ENCODE data around the gene PDIA4. TPM values are rescaled to one million over a fixed set of nuclear protein-coding genes. Genes with fewer than 3 reads are reported as not detected.
A peak's percentile ranks its signal among the peaks of the same experiment; 100 is the strongest.

PDIA4 gene
- total and polyA plus RNA-seq, 11 donors: 8.4 to 84.4 (median 33.1) TPM

GRCh38 chr7:148963583-148964482, 64.5 kb downstream of the PDIA4 start:
- no peak for TF ChIP-seq POLR2A (IDR thresholded peaks at IDR 0.05)
- TF ChIP-seq CTCF (IDR thresholded peaks at IDR 0.05): no peak
- Histone ChIP-seq H3K4me1 (peaks cover 0 to 25% (median 8%) of the 10 kb centered on the region in 12 donors), H3K4me3 (peak overlapping the region in 11 of 12 donors; percentile 34 to 79 (median 62)), H3K27ac (peak overlapping the region in 11 of 12 donors; percentile 23 to 87 (median 72)), H3K9me3 (no peaks in the 10 kb centered on the region), H3K36me3 (no peaks in the 10 kb centered on the region), H3K27me3 (no peaks in the 10 kb centered on the region)
- DNase-seq: peak in 1 of 5 donors; percentile 25
- 27 to 35% (median 31%) methylated on average over 20 of the region's 20 CpGs for WGBS, 4 donors
- intact Hi-C loops (cut with DNase I): loop anchor here (1.0 to 10.0 kb wide), 17 partner anchors 23 to 701 kb away; partner anchors contain the start of genes EZH2 (in 6 of the 10) and CUL1 (in 4 of the 10)
- ATAC-seq: peak in 2 of 4 donors; percentile 2 to 14

DNA sequence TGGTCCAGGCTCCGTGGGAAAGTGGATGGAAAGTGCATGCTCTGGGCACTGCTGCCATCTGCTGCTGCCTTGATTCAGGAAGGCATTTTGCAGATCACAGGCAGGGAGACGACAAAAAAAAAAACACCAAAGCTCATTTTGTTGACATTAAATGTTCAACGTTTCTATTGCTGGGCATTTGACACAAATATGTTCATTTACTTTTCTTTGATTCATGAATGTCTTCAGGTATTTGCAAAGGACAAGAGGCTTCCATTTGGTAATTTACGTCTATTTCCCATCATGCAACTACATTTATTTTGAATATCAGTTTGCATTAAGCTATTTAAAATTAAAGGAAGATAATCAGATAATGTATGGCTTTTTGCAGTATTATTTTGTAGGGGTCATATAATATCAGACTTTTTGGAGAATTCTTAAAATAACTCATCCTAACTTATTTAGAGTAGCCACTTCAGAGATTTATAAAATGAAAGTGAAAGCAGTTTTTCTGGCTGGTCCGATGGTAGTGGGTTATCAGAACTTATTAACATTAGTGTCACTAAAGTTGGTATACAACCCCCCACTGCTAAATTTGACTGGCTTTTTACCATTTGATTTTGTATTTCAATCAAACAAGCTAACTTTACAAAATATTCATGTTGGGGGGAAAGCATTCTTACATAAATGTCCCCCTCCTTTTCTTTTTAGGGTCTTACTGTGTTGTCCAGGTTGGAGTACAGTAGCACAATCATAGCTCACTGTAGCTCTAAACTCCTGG, 65.3 kb downstream of the PDIA4 start:
- H3K4me3 ChIP-seq: peak overlapping the region; percentile 34 to 79 (median 61)
- H3K4me1 ChIP-seq: peaks cover 0 to 25% (median 8%) of the 10 kb centered on the region in 12 donors
- TF ChIP-seq POLR2A (IDR thresholded peaks at IDR 0.05): no peak
- TF ChIP-seq CTCF (IDR thresholded peaks at IDR 0.05): peak; percentile 39 to 94 (median 76)
- H3K27me3 ChIP-seq: no peaks in the 10 kb centered on the region
- peak overlapping the region; percentile 5 to 87 (median 71) for H3K27ac ChIP-seq
- DNase-seq: peak in 4 of 5 donors; percentile 68 to 76 (median 72)
- WGBS, 4 donors: 0% methylated on average over 5 of the region's 5 CpGs
- peak; percentile 81 to 85 (median 84) for ATAC-seq
- intact Hi-C loops (cut with DNase I): loop anchor here (1.0 to 10.0 kb wide), 19 partner anchors 21 to 700 kb away; partner anchors contain the start of genes EZH2 (in 6 of the 10) and CUL1 (in 4 of the 10)
- no peaks in the 10 kb centered on the region for H3K9me3 ChIP-seq
- H3K36me3 ChIP-seq: no peaks in the 10 kb centered on the region

GRCh38 chr7:148962440-148962822, 65.9 kb downstream of the PDIA4 start:
- intact Hi-C loops (cut with DNase I): loop anchor here (1.0 to 10.0 kb wide), 18 partner anchors 20 to 700 kb away; partner anchors contain the start of genes EZH2 (in 6 of the 10) and CUL1 (in 4 of the 10)
- peaks cover 0 to 25% (median 8%) of the 10 kb centered on the region in 12 donors for H3K4me1 ChIP-seq
- no peaks in the 10 kb centered on the region for H3K36me3 ChIP-seq
- no peak for DNase-seq
- H3K9me3 ChIP-seq: no peaks in the 10 kb centered on the region
- no peak for ATAC-seq
- H3K27me3 ChIP-seq: no peaks in the 10 kb centered on the region
- H3K27ac ChIP-seq: peak overlapping the region in 3 of 12 donors; percentile 75 to 87 (median 87)
- TF ChIP-seq CTCF (IDR thresholded peaks at IDR 0.05): no peak
- TF ChIP-seq POLR2A (IDR thresholded peaks at IDR 0.05): no peak
- peak overlapping the region; percentile 34 to 79 (median 61) for H3K4me3 ChIP-seq
- 14 to 16% (median 15%) methylated on average over 5 of the region's 5 CpGs for WGBS, 4 donors

Measured in heart left ventricle (tissue), 16 donors.